Ovary (tissue), 3 donors: ENCODE measurements around the gene SREBF1.

ENCODE experiments used
- CTCF ChIP-seq, 3 donors: fragments of 450-650 bp in 2 of 3; fragments of 200-600 bp in 1 of 3; IDR thresholded peaks; one replicate each; pipeline versions ENCODE4 v1.5.1 to v1.8.0; 2016 to 2022; ENCODE audit warnings: antibody characterized with exemption in 3 of 3, mild to moderate bottlenecking in 1 of 3
- EP300 ChIP-seq: sonication (generic); formaldehyde crosslinking; IDR thresholded peaks from one replicate; pipeline ENCODE4 v1.6.1; 2017; ENCODE audit warnings: antibody characterized with exemption
- POLR2A ChIP-seq: fragments of 450-650 bp; IDR thresholded peaks from one replicate; pipeline ENCODE4 v1.6.1; 2017; ENCODE audit warnings: antibody characterized with exemption, mild to moderate bottlenecking, moderate library complexity
- donor health status: DM: no; HTN: no; CAD: no.

DNA sequence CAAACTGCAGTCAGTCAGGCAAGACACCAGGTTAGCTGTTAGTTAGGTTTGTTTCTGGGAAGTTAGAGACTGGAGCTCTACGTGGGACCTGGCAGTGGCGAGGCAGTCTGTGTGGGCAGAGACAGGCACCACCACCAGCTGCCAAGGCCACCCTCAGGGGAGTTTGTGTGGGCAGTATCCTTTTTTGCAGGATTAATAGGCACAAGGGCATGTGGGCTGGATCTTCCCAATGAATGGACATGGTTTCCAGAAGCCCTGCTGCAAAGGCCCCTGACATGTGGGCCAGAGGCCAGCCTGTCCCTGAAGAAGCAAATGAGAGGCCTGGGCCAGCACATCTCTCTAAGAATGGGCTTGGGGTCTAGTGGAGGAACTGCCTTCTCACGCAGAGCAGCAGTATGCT is 19.2 kb upstream of the SREBF1 start:
- TF ChIP-seq CTCF (IDR thresholded peaks at IDR 0.05) (no peak), POLR2A (no peak), EP300 (no peak)
